Retinal pigment epithelial cell (primary cell): Measurements from ENCODE around the gene CEP70.
"Not testable (repeated sequence)": the region's sequence is repeated elsewhere in the genome, so short reads cannot be mapped to it uniquely, and the experiment has no call there.

Experiments
- DNase-seq: peaks from one replicate; pipeline ENCODE4 v3.0.0-alpha.2; 2010; ENCODE audit warnings: low read depth
- H3K4me3 ChIP-seq: 2 replicates; pipeline ENCODE4 v1.5.1; 2011; ENCODE audit warnings: mild to moderate bottlenecking, low read length, control low read depth, moderate library complexity
- CTCF ChIP-seq: conservative IDR thresholded peaks from 2 replicates; pipeline ENCODE4 v1.5.1; 2011; ENCODE audit warnings: low read depth, low read length, control low read depth, inconsistent platforms

CEP70 gene

GRCh38 chr3:138491971-138492370 is 102.1 kb downstream of the CEP70 start:
- H3K4me3 ChIP-seq: no peak overlapping the region
- no peak for DNase-seq
- TF ChIP-seq CTCF: no peak

GRCh38 chr3:138486580-138486979 is 107.5 kb downstream of the CEP70 start:
- DNase-seq, H3K4me3 ChIP-seq: not testable (repeated sequence)

GRCh38 chr3:138484672-138485071 is 109.4 kb downstream of the CEP70 start:
- not testable (repeated sequence) for H3K4me3 ChIP-seq, DNase-seq

- TF ChIP-seq CTCF: peak; percentile 93
- no peak overlapping the region for H3K4me3 ChIP-seq
- no peak for DNase-seq
Observed at GRCh38 chr3:138479438-138479863, 114.6 kb downstream of the CEP70 start.

GRCh38 chr3:138477801-138478200 is 116.3 kb downstream of the CEP70 start:
- no peak for TF ChIP-seq CTCF
- no peak for DNase-seq
- no peak overlapping the region for H3K4me3 ChIP-seq

- DNase-seq: no peak
- H3K4me3 ChIP-seq: no peak overlapping the region
- TF ChIP-seq CTCF: no peak
Observed at GRCh38 chr3:138477120-138477519, 116.9 kb downstream of the CEP70 start.

- no peak overlapping the region for H3K4me3 ChIP-seq
- no peak for DNase-seq
- TF ChIP-seq CTCF: no peak
Observed at GRCh38 chr3:138476526-138476925, 117.5 kb downstream of the CEP70 start.

- no peak for DNase-seq
- no peak overlapping the region for H3K4me3 ChIP-seq
- no peak for TF ChIP-seq CTCF
Observed at GRCh38 chr3:138474163-138474562, 119.9 kb downstream of the CEP70 start.
